OCI-M2 (cell line): ENCODE data around the gene CPEB3.
"Not testable (repeated sequence)": the region's sequence is repeated elsewhere in the genome, so short reads cannot be mapped to it uniquely, and the experiment has no call there.

ENCODE experiments used
- DNase-seq: peaks from one replicate; lab custom pipeline; 2025; ENCODE audit not compliant: unreplicated experiment; lab: John Stamatoyannopoulos, UW

CPEB3 gene

GRCh38 chr10:92146781-92147180 lies 144.1 kb downstream of the CPEB3 start:
- DNase-seq, result no peak

GRCh38 chr10:92146107-92146506 lies 144.8 kb downstream of the CPEB3 start:
- DNase-seq, result no peak

- DNase-seq, result no peak
Observed at GRCh38 chr10:92142949-92143348, 147.9 kb downstream of the CPEB3 start.

GRCh38 chr10:92142512-92142911 lies 148.4 kb downstream of the CPEB3 start:
- DNase-seq, result no peak

- DNase-seq, result not testable (repeated sequence)
Observed at GRCh38 chr10:92141147-92141546, 149.7 kb downstream of the CPEB3 start.

- not testable (repeated sequence) for DNase-seq
Observed at GRCh38 chr10:92134049-92134448, 156.8 kb downstream of the CPEB3 start.

GRCh38 chr10:92131275-92131820 lies 159.5 kb downstream of the CPEB3 start:
- no peak for DNase-seq

GRCh38 chr10:92130622-92131274 lies 160.1 kb downstream of the CPEB3 start:
- no peak for DNase-seq

GRCh38 chr10:92126100-92126650 lies 164.7 kb downstream of the CPEB3 start:
- DNase-seq, result no peak

- DNase-seq, result no peak
Observed at GRCh38 chr10:92125144-92125543, 165.7 kb downstream of the CPEB3 start.

GRCh38 chr10:92124616-92125143 lies 166.2 kb downstream of the CPEB3 start:
- DNase-seq, result no peak

- DNase-seq, result no peak
Observed at GRCh38 chr10:92124020-92124419, 166.9 kb downstream of the CPEB3 start.

GRCh38 chr10:92122941-92123450 lies 167.9 kb downstream of the CPEB3 start:
- DNase-seq, result no peak

- DNase-seq, result no peak
Observed at GRCh38 chr10:92121686-92122492, 169.0 kb downstream of the CPEB3 start.

- no peak for DNase-seq
Observed at GRCh38 chr10:92119340-92119739, 171.5 kb downstream of the CPEB3 start.

GRCh38 chr10:92114917-92115316 lies 176.0 kb downstream of the CPEB3 start:
- DNase-seq, result not testable (repeated sequence)

- no peak for DNase-seq
Observed at GRCh38 chr10:92113911-92114600, 176.8 kb downstream of the CPEB3 start.

GRCh38 chr10:92112462-92112861 lies 178.4 kb downstream of the CPEB3 start:
- no peak for DNase-seq

GRCh38 chr10:92111336-92111939 lies 179.4 kb downstream of the CPEB3 start:
- no peak for DNase-seq

GRCh38 chr10:92110039-92110794 lies 180.7 kb downstream of the CPEB3 start:
- DNase-seq, result no peak
